Panc1 (cell line): ENCODE measurements around the gene NPHP1.

Experiments used
- POLR2AphosphoS5 ChIP-seq: IDR thresholded peaks from 2 replicates; pipeline ENCODE4 v1.6.1; 2012; ENCODE audit warnings: mild to moderate bottlenecking, low read depth, low read length, moderate library complexity
- TF ChIP-seq, protein P1 (sequence below): fragments of 450-650 bp; IDR thresholded peaks from 2 replicates; pipeline ENCODE4 v1.5.1; 2017; ENCODE audit warnings: mild to moderate bottlenecking

DNA sequence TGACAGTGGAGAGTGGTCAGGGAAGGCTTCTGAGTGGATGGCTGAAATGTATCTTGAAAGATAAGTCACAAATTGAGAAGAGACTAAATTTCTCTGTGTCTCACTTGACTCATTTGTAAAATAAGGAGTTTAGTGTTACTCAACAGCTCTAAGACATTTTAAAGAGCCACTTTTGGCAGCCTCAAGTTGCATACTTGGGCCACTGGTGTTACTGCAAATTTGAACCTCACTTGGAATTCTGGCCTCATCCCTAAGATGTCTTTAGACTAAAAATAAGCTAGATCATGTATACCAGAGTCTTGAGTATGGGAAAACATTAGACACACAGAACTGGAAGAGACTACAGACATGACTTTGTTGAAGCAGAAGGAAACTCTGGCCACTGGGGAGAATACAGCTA is 12.0 kb upstream of the NPHP1 start:
- TF ChIP-seq, protein P1, sequence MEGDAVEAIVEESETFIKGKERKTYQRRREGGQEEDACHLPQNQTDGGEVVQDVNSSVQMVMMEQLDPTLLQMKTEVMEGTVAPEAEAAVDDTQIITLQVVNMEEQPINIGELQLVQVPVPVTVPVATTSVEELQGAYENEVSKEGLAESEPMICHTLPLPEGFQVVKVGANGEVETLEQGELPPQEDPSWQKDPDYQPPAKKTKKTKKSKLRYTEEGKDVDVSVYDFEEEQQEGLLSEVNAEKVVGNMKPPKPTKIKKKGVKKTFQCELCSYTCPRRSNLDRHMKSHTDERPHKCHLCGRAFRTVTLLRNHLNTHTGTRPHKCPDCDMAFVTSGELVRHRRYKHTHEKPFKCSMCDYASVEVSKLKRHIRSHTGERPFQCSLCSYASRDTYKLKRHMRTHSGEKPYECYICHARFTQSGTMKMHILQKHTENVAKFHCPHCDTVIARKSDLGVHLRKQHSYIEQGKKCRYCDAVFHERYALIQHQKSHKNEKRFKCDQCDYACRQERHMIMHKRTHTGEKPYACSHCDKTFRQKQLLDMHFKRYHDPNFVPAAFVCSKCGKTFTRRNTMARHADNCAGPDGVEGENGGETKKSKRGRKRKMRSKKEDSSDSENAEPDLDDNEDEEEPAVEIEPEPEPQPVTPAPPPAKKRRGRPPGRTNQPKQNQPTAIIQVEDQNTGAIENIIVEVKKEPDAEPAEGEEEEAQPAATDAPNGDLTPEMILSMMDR, result no peak
- TF ChIP-seq POLR2AphosphoS5, result no peak
